T-helper 2 cell treated with Interferon-gamma antibody and Interleukin-4, amounts not matched to agents 5 μg/mL and 100 μg/mL, for 36 hours (primary cell): ENCODE results near the gene GCGR.

Experiments used
- DNase-seq: peaks from one replicate; pipeline ENCODE4 v3.0.0; 2021; ENCODE audit warnings: low spot score
- H3K27ac Mint-ChIP-seq: one replicate; pipeline ENCODE4 v1.8.0; 2021; ENCODE audit warnings: mild to moderate bottlenecking, mixed read lengths
- H3K27me3 Mint-ChIP-seq: one replicate; pipeline ENCODE4 v1.8.0; 2021; ENCODE audit warnings: low read depth, mixed read lengths
- H3K36me3 Mint-ChIP-seq: one replicate; pipeline ENCODE4 v1.8.0; 2021; ENCODE audit warnings: low read depth, mixed read lengths
- H3K4me1 Mint-ChIP-seq: one replicate; pipeline ENCODE4 v1.8.0; 2021; ENCODE audit warnings: low read depth, mixed read lengths
- H3K4me3 Mint-ChIP-seq: one replicate; pipeline ENCODE4 v1.8.0; 2022; ENCODE audit warnings: mild to moderate bottlenecking, moderate library complexity, mixed read lengths
- H3K9me3 Mint-ChIP-seq: one replicate; pipeline ENCODE4 v1.8.0; 2021; ENCODE audit warnings: mixed read lengths

GCGR gene

DNA sequence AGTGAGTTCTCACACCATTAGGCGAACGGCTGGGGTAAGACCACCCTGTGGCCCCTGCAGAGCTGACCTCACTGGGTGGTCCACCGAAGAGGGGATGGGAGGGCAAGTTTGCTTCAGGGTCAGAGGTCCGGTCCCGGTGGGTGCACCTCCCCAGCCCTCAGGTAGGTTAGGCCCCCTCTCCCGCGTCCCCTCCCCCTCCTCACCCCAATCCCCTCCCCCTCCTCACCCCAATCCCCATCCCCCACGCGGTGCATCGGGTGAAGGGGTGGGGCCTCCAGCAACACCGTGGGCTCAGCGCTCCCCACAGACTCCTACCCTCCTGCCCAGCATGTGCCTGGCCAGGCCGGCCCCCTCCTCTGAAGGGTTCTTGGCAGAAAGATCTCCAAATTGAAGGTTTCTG is 15.8 kb downstream of the GCGR start:
- Mint-ChIP-seq H3K27ac (no peak overlapping the region), H3K36me3 (no peaks in the 10 kb centered on the region), H3K4me1 (no peaks in the 10 kb centered on the region), H3K9me3 (no peaks in the 10 kb centered on the region), H3K27me3 (peaks cover 10% of the 10 kb centered on the region), H3K4me3 (no peak overlapping the region)
- DNase-seq: no peak

DNA sequence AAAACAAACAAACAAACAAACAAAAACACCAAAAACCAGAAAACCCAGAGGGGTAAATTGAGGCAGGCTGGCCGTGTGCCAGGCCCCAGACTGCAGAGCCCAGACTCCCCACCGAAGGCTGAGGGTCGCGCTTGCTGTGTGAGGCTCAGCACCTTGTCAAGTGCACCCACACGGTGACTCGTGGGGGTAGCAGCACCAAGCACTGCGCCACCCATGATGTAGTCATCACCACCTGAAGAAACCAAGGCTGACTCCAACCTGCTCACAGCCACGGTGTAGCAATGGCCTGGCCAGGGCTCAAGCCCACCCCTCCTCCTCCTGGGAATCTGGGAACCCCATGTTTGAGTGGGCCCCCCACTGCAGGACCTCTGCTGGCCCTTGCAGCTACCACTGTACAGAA is 17.2 kb downstream of the GCGR start:
- DNase-seq: no peak
- peaks cover 9% of the 10 kb centered on the region for H3K27me3 Mint-ChIP-seq
- no peak overlapping the region for H3K4me3 Mint-ChIP-seq
- H3K4me1 Mint-ChIP-seq: no peaks in the 10 kb centered on the region
- H3K9me3 Mint-ChIP-seq: no peaks in the 10 kb centered on the region
- H3K36me3 Mint-ChIP-seq: no peaks in the 10 kb centered on the region
- no peak overlapping the region for H3K27ac Mint-ChIP-seq

DNA sequence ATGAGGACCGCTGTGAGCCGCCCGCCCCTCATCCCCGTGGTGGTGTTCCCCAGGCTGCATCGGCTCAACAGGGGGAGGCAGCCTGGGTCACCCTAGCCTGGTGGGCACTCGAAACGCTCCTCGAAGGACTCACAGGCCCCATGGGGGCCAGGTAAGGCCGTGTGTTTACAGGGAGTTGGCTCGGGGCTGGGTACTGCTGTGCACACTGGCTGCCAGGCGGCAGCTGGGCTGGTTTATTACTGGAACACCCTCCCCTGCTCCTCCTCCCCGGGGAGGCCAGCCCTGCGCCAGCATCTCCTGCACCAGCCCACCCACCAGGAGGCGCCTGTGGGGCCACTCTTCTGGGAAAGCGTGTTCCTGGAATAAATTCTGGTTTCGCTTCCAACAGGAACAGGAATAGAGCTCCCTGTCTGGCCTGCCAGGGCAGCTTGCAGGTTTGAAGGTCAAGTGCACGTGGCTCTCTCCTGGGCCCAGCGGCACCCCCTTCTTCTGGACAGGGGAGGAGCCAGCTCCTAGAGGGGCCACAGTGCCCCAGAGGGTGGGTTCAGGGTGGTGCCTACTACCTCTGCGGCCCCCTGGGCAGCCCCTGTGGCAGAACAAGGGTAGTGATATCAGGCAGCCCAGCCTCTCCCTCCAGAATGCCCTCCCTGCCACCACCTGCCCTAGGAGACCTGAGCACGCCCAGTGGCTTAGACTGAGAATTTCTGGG is 17.8 kb downstream of the GCGR start:
- Mint-ChIP-seq H3K4me1 (no peaks in the 10 kb centered on the region), H3K27ac (no peak overlapping the region), H3K4me3 (no peak overlapping the region), H3K27me3 (peaks cover 5% of the 10 kb centered on the region), H3K9me3 (no peaks in the 10 kb centered on the region), H3K36me3 (no peaks in the 10 kb centered on the region)
- no peak for DNase-seq

- no peak for DNase-seq
- no peak overlapping the region for H3K27ac Mint-ChIP-seq
- H3K36me3 Mint-ChIP-seq: no peaks in the 10 kb centered on the region
- H3K4me1 Mint-ChIP-seq: no peaks in the 10 kb centered on the region
- H3K27me3 Mint-ChIP-seq: peaks cover 4% of the 10 kb centered on the region
- H3K4me3 Mint-ChIP-seq: no peak overlapping the region
- no peaks in the 10 kb centered on the region for H3K9me3 Mint-ChIP-seq
Observed at GRCh38 chr17:81822312-81822637, 18.3 kb downstream of the GCGR start.

DNA sequence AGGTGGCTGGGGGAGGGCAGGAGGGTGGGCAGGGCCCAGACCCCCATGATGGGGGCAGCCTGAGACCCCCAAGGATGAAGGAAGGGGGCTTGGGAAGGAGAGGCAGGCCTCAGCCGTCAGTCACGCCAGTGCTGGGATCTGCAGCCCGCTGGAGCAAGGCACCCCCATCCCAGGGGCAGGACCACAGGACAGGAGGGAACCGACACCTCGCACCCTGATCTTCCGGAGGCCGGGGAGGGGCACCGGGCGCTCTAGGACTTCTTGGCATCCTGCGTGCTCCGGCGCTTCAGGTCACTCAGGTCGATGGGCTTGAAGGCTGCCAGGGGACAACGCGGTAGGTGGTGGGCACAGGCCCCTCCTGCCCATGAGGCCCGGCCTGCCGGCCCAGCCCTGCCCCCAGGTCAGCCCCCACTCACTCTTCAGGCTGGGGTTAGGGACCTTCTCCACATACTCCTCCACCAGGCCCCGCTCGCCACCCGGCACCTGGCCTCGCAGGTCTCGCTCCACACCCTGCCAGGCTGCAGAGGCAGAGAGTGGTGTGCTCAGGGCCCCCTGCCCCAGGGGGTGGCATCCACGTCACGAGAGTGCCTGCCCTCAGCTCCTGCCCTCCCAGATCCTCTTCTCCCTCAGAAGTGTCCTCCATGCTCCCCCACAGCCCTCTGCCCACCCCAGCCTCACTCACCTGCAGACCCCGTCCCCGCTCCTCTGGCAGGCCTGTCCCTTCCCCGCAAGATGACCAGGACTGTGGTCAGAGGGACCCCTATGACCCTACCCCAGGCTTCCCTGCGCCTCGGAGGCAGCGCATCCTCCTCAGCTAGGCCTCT is 19.3 kb downstream of the GCGR start:
- no peaks in the 10 kb centered on the region for H3K9me3 Mint-ChIP-seq

DNA sequence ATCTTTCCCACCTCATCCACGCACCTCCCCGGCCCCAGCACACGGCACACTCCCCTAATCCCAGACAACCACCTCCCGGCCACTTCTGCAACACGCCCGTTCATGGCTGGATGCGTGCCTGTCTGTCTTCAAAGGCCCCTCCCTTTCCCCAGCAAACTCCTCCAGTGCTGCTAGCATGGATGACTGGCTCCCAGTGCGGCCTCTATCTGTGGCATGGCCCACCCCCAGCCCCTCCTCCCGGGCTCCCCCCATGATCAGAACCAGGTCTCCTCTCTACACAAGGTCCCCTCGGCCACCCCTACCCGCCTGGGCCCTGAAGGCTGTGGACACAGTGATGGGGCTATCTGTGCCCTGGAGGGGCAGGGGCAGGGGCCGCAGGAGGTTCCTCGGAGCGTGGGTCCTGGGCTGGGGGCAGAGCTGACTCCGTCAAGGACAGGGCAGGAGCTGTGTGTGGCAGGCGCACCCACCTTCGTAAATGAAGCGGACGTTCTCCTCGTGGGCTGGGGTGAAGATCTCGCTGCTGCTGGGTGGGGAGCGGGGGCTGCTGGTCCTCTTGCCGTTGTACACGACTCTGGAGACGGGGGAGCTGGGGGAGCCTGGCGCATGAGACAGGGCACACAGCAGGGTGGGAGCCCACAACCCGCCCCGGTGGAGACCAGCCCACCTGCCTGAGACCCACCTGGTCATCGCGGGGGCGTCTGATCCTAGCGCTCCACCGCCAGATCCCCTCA is 20.0 kb downstream of the GCGR start:
- Mint-ChIP-seq H3K4me1 (no peaks in the 10 kb centered on the region), H3K27ac (peak overlapping the region; percentile 32), H3K27me3 (no peaks in the 10 kb centered on the region), H3K4me3 (no peak overlapping the region), H3K9me3 (no peaks in the 10 kb centered on the region), H3K36me3 (no peaks in the 10 kb centered on the region)
- DNase-seq: no peak

More for the DNA sequence above, 19.3 kb downstream of the GCGR start:
- no peaks in the 10 kb centered on the region for H3K27me3 Mint-ChIP-seq
- no peaks in the 10 kb centered on the region for H3K4me1 Mint-ChIP-seq
- no peak for DNase-seq
- H3K27ac Mint-ChIP-seq: peak overlapping the region; percentile 32
- H3K4me3 Mint-ChIP-seq: no peak overlapping the region
- no peaks in the 10 kb centered on the region for H3K36me3 Mint-ChIP-seq

DNA sequence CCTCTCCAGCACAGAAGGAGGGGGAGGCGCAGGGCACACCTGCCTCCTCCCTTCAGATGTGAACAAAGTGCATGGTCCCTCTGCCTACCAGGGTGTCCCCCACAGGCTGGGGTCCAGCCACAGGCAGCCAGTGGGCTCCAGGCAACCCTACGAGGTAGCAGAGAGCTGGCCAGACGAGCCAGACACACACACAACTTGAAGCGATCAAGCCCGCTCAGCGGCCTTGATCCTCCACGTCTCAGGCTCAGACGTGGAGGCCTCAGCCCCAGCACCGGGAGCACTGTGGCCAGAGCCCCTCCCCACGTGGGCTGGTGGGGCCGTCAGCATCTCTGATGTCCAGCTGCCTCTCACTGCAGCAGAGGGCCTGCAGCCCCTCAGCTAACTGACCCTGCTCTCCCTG is 20.6 kb downstream of the GCGR start:
- no peaks in the 10 kb centered on the region for H3K27me3 Mint-ChIP-seq
- no peaks in the 10 kb centered on the region for H3K36me3 Mint-ChIP-seq
- no peaks in the 10 kb centered on the region for H3K9me3 Mint-ChIP-seq
- H3K27ac Mint-ChIP-seq: no peak overlapping the region
- no peak for DNase-seq
- no peaks in the 10 kb centered on the region for H3K4me1 Mint-ChIP-seq
- H3K4me3 Mint-ChIP-seq: no peak overlapping the region

DNA sequence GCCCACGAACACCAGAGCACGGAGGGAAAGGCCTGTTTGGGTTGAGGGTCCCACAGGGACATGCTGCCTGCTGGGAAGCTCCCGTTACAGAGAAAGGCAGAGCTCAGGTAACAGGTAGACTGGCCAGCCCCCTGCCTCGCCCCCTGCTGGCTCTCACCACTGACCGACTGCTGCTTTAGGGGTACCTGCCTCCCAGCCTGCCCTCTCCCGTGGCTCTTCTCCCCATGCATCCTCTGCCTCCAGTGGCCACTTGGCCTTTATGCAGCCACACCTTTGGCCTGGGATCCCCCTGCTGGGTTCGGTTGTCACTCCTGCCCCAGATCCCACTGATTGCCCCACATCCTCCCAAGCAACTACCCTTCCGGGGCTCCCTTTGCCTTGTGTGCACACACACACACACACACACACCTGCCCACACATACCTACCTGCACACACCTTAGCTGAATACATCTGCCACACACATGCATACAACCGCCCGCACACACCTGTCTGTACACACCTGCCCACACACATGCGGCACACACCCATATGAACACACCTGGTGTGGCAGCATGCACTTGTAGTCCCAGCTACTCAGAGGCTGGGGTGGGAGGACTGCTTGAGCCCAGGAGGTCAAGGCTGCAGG is 22.0 kb downstream of the GCGR start:
- DNase-seq: no peak
- Mint-ChIP-seq H3K9me3 (no peaks in the 10 kb centered on the region), H3K27me3 (no peaks in the 10 kb centered on the region), H3K4me3 (no peak overlapping the region), H3K27ac (no peak overlapping the region), H3K36me3 (no peaks in the 10 kb centered on the region), H3K4me1 (no peaks in the 10 kb centered on the region)

- Mint-ChIP-seq H3K27me3 (no peaks in the 10 kb centered on the region), H3K27ac (no peak overlapping the region), H3K4me3 (no peak overlapping the region), H3K4me1 (peaks cover 14% of the 10 kb centered on the region), H3K36me3 (no peaks in the 10 kb centered on the region), H3K9me3 (no peaks in the 10 kb centered on the region)
- DNase-seq: no peak
Observed at GRCh38 chr17:81828656-81829055, 24.7 kb downstream of the GCGR start.

GRCh38 chr17:81829858-81830257 is 25.9 kb downstream of the GCGR start:
- no peaks in the 10 kb centered on the region for H3K27me3 Mint-ChIP-seq
- no peaks in the 10 kb centered on the region for H3K36me3 Mint-ChIP-seq
- peaks cover 17% of the 10 kb centered on the region for H3K4me1 Mint-ChIP-seq
- peak overlapping the region; percentile 13 for H3K27ac Mint-ChIP-seq
- no peak overlapping the region for H3K4me3 Mint-ChIP-seq
- no peak for DNase-seq
- no peaks in the 10 kb centered on the region for H3K9me3 Mint-ChIP-seq

- no peak for DNase-seq
- Mint-ChIP-seq H3K9me3 (no peaks in the 10 kb centered on the region), H3K27ac (peak overlapping the region; percentile 89), H3K4me3 (peak overlapping the region; percentile 88), H3K4me1 (peaks cover 17% of the 10 kb centered on the region), H3K27me3 (no peaks in the 10 kb centered on the region), H3K36me3 (no peaks in the 10 kb centered on the region)
Observed at GRCh38 chr17:81831563-81831956, 27.6 kb downstream of the GCGR start.

DNA sequence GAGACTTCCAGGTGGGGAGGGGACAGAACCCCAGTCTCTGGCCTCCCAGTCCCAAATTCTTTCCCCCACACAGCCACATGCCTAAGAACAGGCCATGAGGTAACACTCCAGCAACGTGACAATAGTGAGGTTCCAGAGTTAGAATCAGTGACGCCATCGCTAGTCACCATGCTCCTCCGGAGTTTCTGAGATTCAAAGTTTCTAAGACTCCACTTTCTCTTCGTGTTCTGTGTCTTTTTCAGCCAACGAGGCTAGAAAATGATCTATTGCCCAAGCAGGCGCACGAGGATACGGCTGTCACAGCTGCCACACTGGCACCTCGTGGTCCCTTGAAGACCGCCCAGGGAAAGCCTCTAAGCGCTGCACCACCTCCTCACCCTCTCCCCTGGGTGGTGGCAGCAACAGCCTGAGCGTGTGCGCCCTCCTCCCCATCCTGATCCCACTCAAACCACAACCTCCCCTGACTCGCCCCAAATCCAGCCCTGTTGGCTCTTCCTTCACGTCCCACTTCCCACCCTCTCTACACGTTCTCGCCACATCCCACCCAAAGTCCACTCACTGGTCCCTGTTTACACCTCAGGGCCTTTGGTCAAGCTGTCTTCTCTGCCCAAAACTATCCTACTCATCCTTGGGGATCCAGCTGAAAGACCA is 28.1 kb downstream of the GCGR start:
- H3K27ac Mint-ChIP-seq: peak overlapping the region; percentile 89
- DNase-seq: peak; percentile 45
- no peaks in the 10 kb centered on the region for H3K9me3 Mint-ChIP-seq
- H3K36me3 Mint-ChIP-seq: no peaks in the 10 kb centered on the region
- no peaks in the 10 kb centered on the region for H3K27me3 Mint-ChIP-seq
- H3K4me3 Mint-ChIP-seq: peak overlapping the region; percentile 88
- peaks cover 17% of the 10 kb centered on the region for H3K4me1 Mint-ChIP-seq

- Mint-ChIP-seq H3K4me3 (peak overlapping the region; percentile 88), H3K4me1 (peaks cover 17% of the 10 kb centered on the region), H3K27me3 (no peaks in the 10 kb centered on the region), H3K36me3 (no peaks in the 10 kb centered on the region), H3K27ac (peak overlapping the region; percentile 89), H3K9me3 (no peaks in the 10 kb centered on the region)
- peak; percentile 56 for DNase-seq
Observed at GRCh38 chr17:81832608-81833159, 28.7 kb downstream of the GCGR start.
